Activated CD4-positive, alpha-beta T cell treated with anti-CD3 and anti-CD28 coated beads for 36 hours (primary cell): Measurements from ENCODE around the gene ZMYM4. TPM values are rescaled to one million over a fixed set of nuclear protein-coding genes. Genes with fewer than 3 reads are reported as not detected.

Source experiments
- ATAC-seq: fragments of 200-7000 bp; cut with Tn5 transposase; one replicate; pipeline ENCODE4 v1.10.0; 2021; ENCODE audit warnings: mild to moderate bottlenecking, moderate library complexity
- CTCF ChIA-PET: fragments of 350-600 bp; sonication (Branson Sonifier 250); formaldehyde crosslinking; loops from one replicate; lab custom pipeline; 2021; ENCODE audit warnings: antibody characterized with exemption; lab: Charles Lee
- POLR2A ChIA-PET: fragments of 350-600 bp; sonication (Branson Sonifier 250); formaldehyde crosslinking; loops from one replicate; lab custom pipeline; 2021; ENCODE audit warnings: antibody characterized with exemption, inconsistent platforms; lab: Charles Lee
- DNase-seq: peaks from one replicate; pipeline ENCODE4 v3.0.0-alpha.2; 2020
- H3K27ac Mint-ChIP-seq: one replicate; pipeline ENCODE4 v1.8.0; 2021; ENCODE audit warnings: mixed read lengths
- H3K27me3 Mint-ChIP-seq: one replicate; pipeline ENCODE4 v1.8.0; 2021; ENCODE audit warnings: mixed read lengths
- H3K36me3 Mint-ChIP-seq: one replicate; pipeline ENCODE4 v1.8.0; 2021; ENCODE audit warnings: low read depth, mixed read lengths
- H3K4me1 Mint-ChIP-seq: one replicate; pipeline ENCODE4 v1.8.0; 2021; ENCODE audit warnings: mixed read lengths
- H3K4me3 Mint-ChIP-seq: one replicate; pipeline ENCODE4 v1.8.0; 2021; ENCODE audit warnings: mild to moderate bottlenecking, moderate library complexity, mixed read lengths
- H3K9me3 Mint-ChIP-seq: one replicate; pipeline ENCODE4 v1.8.0; 2021; ENCODE audit warnings: low read depth, mixed read lengths
- intact Hi-C, 2 experiments: fragments of 100-400 bp; cut with DNase I in 1 of 2; cut with micrococcal nuclease in 1 of 2; formaldehyde crosslinking; loops; one replicate each; pipeline versions ENCODE4 v1.14.2 to v1.15.1; 2022 to 2024; cut with DNase I, micrococcal nuclease
- total RNA-seq, 2 experiments: library from RNA; stranded (reverse); gene quantifications; one replicate each; pipeline ENCODE4 v1.2.3, GENCODE V29; 2021

ZMYM4 gene
- total RNA-seq, 2 experiments from 2014 or later: 27.8 to 31.6 TPM

DNA sequence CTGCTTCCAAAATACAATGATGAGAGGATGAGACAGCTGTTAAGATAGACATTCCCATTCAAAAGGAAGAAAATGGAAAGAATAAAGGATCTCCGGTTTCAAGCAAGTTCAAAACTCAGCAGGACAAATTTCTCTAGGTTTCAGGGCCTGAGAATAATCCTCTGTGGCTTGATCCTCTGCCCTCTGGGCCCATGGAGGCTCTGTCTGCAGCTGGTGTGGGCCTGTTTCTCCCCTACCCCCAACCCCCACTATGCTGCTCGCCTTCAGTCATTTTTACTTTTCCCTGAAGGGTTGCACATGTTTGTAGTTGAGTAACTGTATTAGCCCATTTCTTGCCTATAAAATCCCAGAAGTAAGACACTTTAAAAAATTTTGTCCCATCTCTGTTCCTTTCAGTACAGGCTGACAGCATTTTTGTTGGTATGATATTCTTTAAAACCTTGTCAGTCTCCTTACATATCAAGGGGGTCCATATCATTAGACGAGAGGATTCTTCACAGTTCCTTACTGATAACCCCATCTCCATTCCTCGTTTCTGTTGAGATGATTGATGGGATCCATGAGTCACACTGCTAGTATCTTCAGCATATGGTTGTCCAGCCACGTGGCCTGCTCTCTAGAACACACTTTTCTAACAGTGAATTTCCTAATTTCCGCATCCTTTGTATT, 10.5 kb downstream of the ZMYM4 start:
- CTCF ChIA-PET: interaction anchor here (1.2 kb wide), 1 partner anchor 55 kb away, joined by 4 read pairs; no protein-coding TSS in a partner anchor
- POLR2A ChIA-PET: interaction anchor here (0.6 kb wide), 1 partner anchor 404 kb away, joined by 3 read pairs; no protein-coding TSS in a partner anchor
- Mint-ChIP-seq H3K9me3 (peaks cover 7% of the 10 kb centered on the region), H3K4me1 (peaks cover 4% of the 10 kb centered on the region), H3K27ac (no peak overlapping the region), H3K36me3 (peaks cover 38% of the 10 kb centered on the region), H3K27me3 (no peaks in the 10 kb centered on the region), H3K4me3 (no peak overlapping the region)
- intact Hi-C loops: no loop called here
- no peak for ATAC-seq
- no peak for DNase-seq

DNA sequence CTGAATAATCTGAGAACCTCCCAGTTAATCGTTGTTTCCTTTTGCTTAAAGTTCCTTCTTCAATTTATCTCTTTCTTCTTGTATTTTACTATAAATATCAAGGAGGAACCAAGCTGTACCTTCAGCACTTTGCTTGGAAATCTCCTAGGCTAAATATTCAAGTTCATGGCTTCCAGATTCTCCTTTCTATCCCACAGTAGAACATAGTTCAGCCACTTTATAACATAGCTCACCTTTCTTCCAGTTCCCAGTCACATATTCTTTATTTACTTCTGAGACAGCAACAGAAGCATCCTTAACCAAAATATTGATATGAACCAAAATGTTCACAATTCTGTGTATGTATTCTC, 11.0 kb downstream of the ZMYM4 start:
- Mint-ChIP-seq H3K36me3 (peaks cover 42% of the 10 kb centered on the region), H3K4me1 (peaks cover 5% of the 10 kb centered on the region), H3K9me3 (peaks cover 11% of the 10 kb centered on the region), H3K27ac (no peak overlapping the region), H3K4me3 (no peak overlapping the region), H3K27me3 (no peaks in the 10 kb centered on the region)
- POLR2A ChIA-PET: no interaction called here
- intact Hi-C loops: no loop called here
- DNase-seq (no peak), ATAC-seq (no peak)
- CTCF ChIA-PET: interaction anchor here (0.6 to 1.2 kb wide), 2 partner anchors 55 to 74 kb away, joined by 4 to 5 read pairs; no protein-coding TSS in a partner anchor

DNA sequence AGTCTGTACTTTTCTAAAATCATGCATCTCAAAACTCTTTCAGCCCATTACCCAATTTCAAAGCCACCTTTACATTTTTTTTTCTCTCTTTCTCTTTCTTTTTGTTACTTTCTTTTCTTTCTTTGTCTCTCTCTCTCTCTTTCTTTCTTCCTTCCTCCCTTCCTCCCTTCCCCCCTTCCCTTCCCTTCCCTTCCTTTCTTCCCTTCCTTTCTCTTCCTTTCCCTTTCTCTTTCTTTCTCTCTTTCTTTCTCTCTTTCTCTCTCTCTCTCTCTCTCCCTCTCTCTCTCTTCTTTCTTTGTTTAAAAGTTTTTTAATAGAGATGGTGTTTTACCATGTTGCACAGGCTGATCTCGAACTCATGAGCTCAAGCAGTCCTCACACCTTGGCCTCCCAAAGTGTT, 11.5 kb downstream of the ZMYM4 start:
- DNase-seq (no peak), ATAC-seq (no peak)
- peaks cover 10% of the 10 kb centered on the region for H3K4me1 Mint-ChIP-seq
- H3K4me3 Mint-ChIP-seq: no peak overlapping the region
- intact Hi-C loops: no loop called here
- POLR2A ChIA-PET: no interaction called here
- CTCF ChIA-PET: interaction anchor here (0.6 to 1.2 kb wide), 2 partner anchors 54 to 75 kb away, joined by 4 to 5 read pairs; no protein-coding TSS in a partner anchor
- no peaks in the 10 kb centered on the region for H3K27me3 Mint-ChIP-seq
- no peak overlapping the region for H3K27ac Mint-ChIP-seq
- peaks cover 47% of the 10 kb centered on the region for H3K36me3 Mint-ChIP-seq
- H3K9me3 Mint-ChIP-seq: peaks cover 12% of the 10 kb centered on the region

- Mint-ChIP-seq H3K4me1 (peaks cover 24% of the 10 kb centered on the region), H3K9me3 (peaks cover 12% of the 10 kb centered on the region), H3K36me3 (peaks cover 50% of the 10 kb centered on the region), H3K4me3 (no peak overlapping the region), H3K27ac (no peak overlapping the region), H3K27me3 (no peaks in the 10 kb centered on the region)
- no peak for ATAC-seq
- intact Hi-C loops: no loop called here
- POLR2A ChIA-PET: no interaction called here
- CTCF ChIA-PET: no interaction called here
- DNase-seq: no peak
These were observed 13.1 kb downstream of the ZMYM4 start for GRCh38 chr1:35281565-35281964.

DNA sequence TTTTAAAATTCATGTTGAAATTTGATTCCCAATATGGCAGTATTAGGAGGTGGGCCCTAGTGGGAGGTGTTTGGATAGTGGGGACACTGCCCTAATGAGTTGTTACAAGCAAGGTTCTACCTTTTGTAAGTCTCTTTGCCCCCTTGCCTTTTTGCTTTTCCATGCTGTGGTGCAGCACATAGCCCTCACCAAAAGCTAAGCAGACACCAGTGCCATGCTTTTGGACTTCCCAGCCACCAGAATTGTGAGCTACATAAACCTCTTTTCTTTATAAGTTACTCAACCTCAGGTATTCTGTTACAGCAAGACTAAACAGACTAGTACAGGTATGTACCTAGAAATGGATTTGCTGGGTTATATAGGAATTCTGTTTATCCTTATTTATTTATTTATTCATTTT, 13.7 kb downstream of the ZMYM4 start:
- H3K4me3 Mint-ChIP-seq: no peak overlapping the region
- ChIA-PET POLR2A (no interaction called here), CTCF (interaction anchor here (0.6 kb wide), 1 partner anchor 51 kb away, joined by 5 read pairs; no protein-coding TSS in a partner anchor)
- peaks cover 48% of the 10 kb centered on the region for H3K36me3 Mint-ChIP-seq
- intact Hi-C loops: no loop called here
- H3K27me3 Mint-ChIP-seq: no peaks in the 10 kb centered on the region
- H3K9me3 Mint-ChIP-seq: peaks cover 12% of the 10 kb centered on the region
- ATAC-seq (no peak), DNase-seq (no peak)
- no peak overlapping the region for H3K27ac Mint-ChIP-seq
- peaks cover 28% of the 10 kb centered on the region for H3K4me1 Mint-ChIP-seq

DNA sequence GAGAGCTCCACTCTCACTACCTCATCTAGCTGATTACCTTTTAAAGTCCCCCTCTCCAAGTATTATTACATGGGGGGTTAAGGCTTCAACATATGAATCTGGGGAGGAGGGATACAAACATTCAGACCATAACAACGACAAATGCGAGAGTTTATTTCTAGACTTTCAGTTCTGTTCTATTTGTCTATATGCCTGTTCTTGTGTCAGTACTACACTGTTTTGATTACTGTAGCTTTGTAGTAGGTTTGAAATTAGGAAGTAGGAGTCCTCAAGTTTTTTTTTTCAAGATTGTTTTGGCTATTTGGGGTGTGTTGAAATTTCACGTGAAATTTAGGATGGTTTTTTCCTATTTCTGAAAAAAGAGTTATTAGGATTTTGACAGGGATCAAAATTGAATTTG, 16.3 kb downstream of the ZMYM4 start:
- Mint-ChIP-seq H3K36me3 (peaks cover 31% of the 10 kb centered on the region), H3K4me3 (no peak overlapping the region), H3K4me1 (peaks cover 44% of the 10 kb centered on the region), H3K9me3 (peaks cover 12% of the 10 kb centered on the region), H3K27ac (no peak overlapping the region), H3K27me3 (no peaks in the 10 kb centered on the region)
- intact Hi-C loops: no loop called here
- POLR2A ChIA-PET: no interaction called here
- ATAC-seq (no peak), DNase-seq (no peak)
- CTCF ChIA-PET: interaction anchor here (0.6 to 0.7 kb wide), 2 partner anchors 83 to 174 kb away, joined by 3 read pairs; no protein-coding TSS in a partner anchor

- H3K4me3 Mint-ChIP-seq: peak overlapping the region; percentile 2
- CTCF ChIA-PET: interaction anchor here (0.6 kb wide), 1 partner anchor 34 kb away, joined by 3 read pairs; no protein-coding TSS in a partner anchor
- DNase-seq (no peak), ATAC-seq (no peak)
- H3K4me1 Mint-ChIP-seq: peaks cover 42% of the 10 kb centered on the region
- H3K27ac Mint-ChIP-seq: no peak overlapping the region
- no peaks in the 10 kb centered on the region for H3K27me3 Mint-ChIP-seq
- POLR2A ChIA-PET: interaction anchor here (0.6 to 0.8 kb wide), 4 partner anchors 45 to 437 kb away, joined by 3 to 8 read pairs (median 4); no protein-coding TSS in a partner anchor
- intact Hi-C loops: no loop called here
- H3K9me3 Mint-ChIP-seq: peaks cover 12% of the 10 kb centered on the region
- H3K36me3 Mint-ChIP-seq: peaks cover 28% of the 10 kb centered on the region
These were observed 17.5 kb downstream of the ZMYM4 start for GRCh38 chr1:35285771-35286606.

- DNase-seq (peak; percentile 21), ATAC-seq (peak; percentile 69)
- ChIA-PET POLR2A (interaction anchor here (0.6 kb wide), 1 partner anchor 24 kb away, joined by 4 read pairs; no protein-coding TSS in a partner anchor), CTCF (interaction anchor here (1.2 to 1.3 kb wide), 2 partner anchors 10 to 86 kb away, joined by 3 to 4 read pairs; no protein-coding TSS in a partner anchor)
- peak overlapping the region; percentile 3 for H3K27ac Mint-ChIP-seq
- peaks cover 42% of the 10 kb centered on the region for H3K4me1 Mint-ChIP-seq
- peaks cover 18% of the 10 kb centered on the region for H3K36me3 Mint-ChIP-seq
- H3K27me3 Mint-ChIP-seq: no peaks in the 10 kb centered on the region
- peaks cover 5% of the 10 kb centered on the region for H3K9me3 Mint-ChIP-seq
- H3K4me3 Mint-ChIP-seq: no peak overlapping the region
- intact Hi-C loops: no loop called here
These were observed 19.5 kb downstream of the ZMYM4 start for GRCh38 chr1:35287807-35288640.

GRCh38 chr1:35288761-35289160, 20.3 kb downstream of the ZMYM4 start:
- H3K4me1 Mint-ChIP-seq: peaks cover 42% of the 10 kb centered on the region
- H3K4me3 Mint-ChIP-seq: no peak overlapping the region
- ChIA-PET POLR2A (no interaction called here), CTCF (interaction anchor here (1.2 to 1.3 kb wide), 2 partner anchors 9 to 87 kb away, joined by 3 to 4 read pairs; no protein-coding TSS in a partner anchor)
- peaks cover 5% of the 10 kb centered on the region for H3K9me3 Mint-ChIP-seq
- ATAC-seq (no peak), DNase-seq (no peak)
- no peaks in the 10 kb centered on the region for H3K27me3 Mint-ChIP-seq
- peaks cover 14% of the 10 kb centered on the region for H3K36me3 Mint-ChIP-seq
- intact Hi-C loops: no loop called here
- H3K27ac Mint-ChIP-seq: no peak overlapping the region

DNA sequence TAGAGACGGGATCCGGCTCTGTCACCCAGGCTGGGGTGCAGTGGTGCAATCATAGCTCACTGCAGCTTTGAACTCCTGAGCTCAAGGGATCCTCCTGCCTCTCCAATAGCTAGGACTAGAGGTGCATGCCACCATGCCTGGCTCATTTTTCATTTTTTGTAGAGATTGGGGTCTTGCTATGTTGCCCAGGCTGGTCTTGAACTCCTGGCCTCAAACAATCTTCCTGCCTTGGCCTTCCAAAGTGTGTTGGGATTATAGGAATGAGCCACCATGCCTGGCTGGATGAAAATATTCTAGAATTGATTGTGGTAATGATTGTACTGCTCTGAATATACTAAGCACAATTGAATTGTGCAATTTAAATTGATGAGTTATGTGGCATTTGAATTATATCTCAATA, 21.9 kb downstream of the ZMYM4 start:
- ChIA-PET CTCF (interaction anchor here (1.0 to 1.2 kb wide), 2 partner anchors 8 to 114 kb away, joined by 3 read pairs; no protein-coding TSS in a partner anchor), POLR2A (no interaction called here)
- Mint-ChIP-seq H3K27me3 (no peaks in the 10 kb centered on the region), H3K36me3 (peaks cover 3% of the 10 kb centered on the region), H3K27ac (no peak overlapping the region), H3K4me3 (no peak overlapping the region), H3K9me3 (no peaks in the 10 kb centered on the region), H3K4me1 (peaks cover 30% of the 10 kb centered on the region)
- intact Hi-C loops: no loop called here
- ATAC-seq: no peak
- DNase-seq: no peak
